ENCODE results near the gene UBA5. TPM values are rescaled to one million over a fixed set of nuclear protein-coding genes. Genes with fewer than 3 reads are reported as not detected.

Gene UBA5
- total RNA-seq, result 30.7 and 40.2 TPM in 2 replicates

GRCh38 chr3:132660052-132660810 is at the start of gene UBA5:
Gene UBA5, plus strand, starts transcription at chr3:132660329. Its CDS starts 209 bp downstream, at chr3:132660538.

GRCh38 chr3:132659365-132660051 is 621 bp upstream of the UBA5 start, which contains the start of gene ACAD11:
Gene ACAD11, minus strand, starts transcription at chr3:132659809. Its CDS starts 58 bp downstream, at chr3:132659751.

GRCh38 chr3:132722165-132723023 is 62.3 kb downstream of the UBA5 start, which contains the start of gene NPHP3:
Gene NPHP3, minus strand, starts transcription at chr3:132722409. Its CDS starts 54 bp downstream, at chr3:132722355.

Other genes with a start within 250 kb of the UBA5 start
- gene DNAJC13, start 242.8 kb upstream of the UBA5 start, total RNA-seq, result 29.6 and 33.3 TPM in 2 replicates
- gene ACKR4, start 63.1 kb upstream of the UBA5 start, total RNA-seq, result 0.29 and 0.81 TPM in 2 replicates
- gene ACAD11, start 520 bp upstream of the UBA5 start, total RNA-seq, result 9.3 and 9.6 TPM in 2 replicates
- 22.5 and 22.9 TPM in 2 replicates for gene NPHP3, start 62.1 kb downstream of the UBA5 start, total RNA-seq

Data from cardiac ventricle fibroblast (primary cell).